Type B pancreatic cell (in vitro differentiated cells): Measurements from ENCODE around the gene IGF1. TPM values are rescaled to one million over a fixed set of nuclear protein-coding genes. Genes with fewer than 3 reads are reported as not detected.

ENCODE experiments used
- DNase-seq: peaks from one replicate; pipeline ENCODE4 v3.0.0; 2021; ENCODE audit warnings: mixed read lengths; ENCODE audit not compliant: unreplicated experiment; ENCODE audit errors: extremely low spot score
- H3K27ac Mint-ChIP-seq: 2 replicates; pipeline ENCODE4 v1.8.0; 2021; ENCODE audit warnings: mild to moderate bottlenecking, mixed read lengths
- H3K27me3 Mint-ChIP-seq: 2 replicates; pipeline ENCODE4 v1.8.0; 2021; ENCODE audit warnings: mixed read lengths
- H3K36me3 Mint-ChIP-seq: 2 replicates; pipeline ENCODE4 v1.8.0; 2021; ENCODE audit warnings: mixed read lengths
- H3K4me1 Mint-ChIP-seq: one replicate; pipeline ENCODE4 v1.8.0; 2021; ENCODE audit warnings: mixed read lengths; ENCODE audit not compliant: unreplicated experiment
- H3K4me3 Mint-ChIP-seq: 2 replicates; pipeline ENCODE4 v1.8.0; 2021; ENCODE audit warnings: mild to moderate bottlenecking, mixed read lengths
- H3K9me3 Mint-ChIP-seq: 2 replicates; pipeline ENCODE4 v1.8.0; 2021; ENCODE audit warnings: mixed read lengths
- total RNA-seq: library from RNA; stranded (reverse); gene quantifications from 2 replicates; pipeline ENCODE4 v1.2.1, GENCODE V29; 2021; ENCODE audit warnings: low replicate concordance
- TF ChIP-seq, protein P1 (sequence below): fragments of 200-600 bp; sonication (generic); conservative IDR thresholded peaks from 2 replicates; pipeline ENCODE4 v1.5.0; 2021; ENCODE audit warnings: antibody characterized with exemption, mild to moderate bottlenecking

Gene IGF1
- total RNA-seq, 1 donor from 2014 or later = 16.1 TPM

DNA sequence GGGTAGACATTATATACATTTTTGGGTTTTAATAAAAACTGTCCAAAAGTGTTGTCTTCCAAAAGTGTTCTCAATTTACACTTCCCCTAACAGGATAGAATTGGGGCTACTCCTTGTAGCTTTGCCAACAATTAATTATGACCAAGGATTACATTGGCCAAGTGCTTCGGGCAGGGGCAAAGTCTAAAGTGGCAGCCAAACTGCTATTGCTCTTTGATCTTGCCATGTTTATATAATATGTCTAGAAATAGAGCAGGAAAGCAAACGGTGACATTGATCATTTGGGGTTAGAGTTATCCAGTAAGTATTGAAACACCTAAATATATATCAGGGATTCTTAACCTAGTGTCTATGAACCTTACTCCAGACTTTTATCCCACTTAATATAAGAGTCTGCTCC lies 31.2 kb upstream of the IGF1 start:
- Mint-ChIP-seq H3K27ac (no peak overlapping the region), H3K36me3 (no peaks in the 10 kb centered on the region), H3K4me1 (no peaks in the 10 kb centered on the region), H3K9me3 (peaks cover 8% of the 10 kb centered on the region), H3K27me3 (no peaks in the 10 kb centered on the region), H3K4me3 (no peak overlapping the region)
- TF ChIP-seq, protein P1, sequence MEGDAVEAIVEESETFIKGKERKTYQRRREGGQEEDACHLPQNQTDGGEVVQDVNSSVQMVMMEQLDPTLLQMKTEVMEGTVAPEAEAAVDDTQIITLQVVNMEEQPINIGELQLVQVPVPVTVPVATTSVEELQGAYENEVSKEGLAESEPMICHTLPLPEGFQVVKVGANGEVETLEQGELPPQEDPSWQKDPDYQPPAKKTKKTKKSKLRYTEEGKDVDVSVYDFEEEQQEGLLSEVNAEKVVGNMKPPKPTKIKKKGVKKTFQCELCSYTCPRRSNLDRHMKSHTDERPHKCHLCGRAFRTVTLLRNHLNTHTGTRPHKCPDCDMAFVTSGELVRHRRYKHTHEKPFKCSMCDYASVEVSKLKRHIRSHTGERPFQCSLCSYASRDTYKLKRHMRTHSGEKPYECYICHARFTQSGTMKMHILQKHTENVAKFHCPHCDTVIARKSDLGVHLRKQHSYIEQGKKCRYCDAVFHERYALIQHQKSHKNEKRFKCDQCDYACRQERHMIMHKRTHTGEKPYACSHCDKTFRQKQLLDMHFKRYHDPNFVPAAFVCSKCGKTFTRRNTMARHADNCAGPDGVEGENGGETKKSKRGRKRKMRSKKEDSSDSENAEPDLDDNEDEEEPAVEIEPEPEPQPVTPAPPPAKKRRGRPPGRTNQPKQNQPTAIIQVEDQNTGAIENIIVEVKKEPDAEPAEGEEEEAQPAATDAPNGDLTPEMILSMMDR = no peak
- DNase-seq = no peak

DNA sequence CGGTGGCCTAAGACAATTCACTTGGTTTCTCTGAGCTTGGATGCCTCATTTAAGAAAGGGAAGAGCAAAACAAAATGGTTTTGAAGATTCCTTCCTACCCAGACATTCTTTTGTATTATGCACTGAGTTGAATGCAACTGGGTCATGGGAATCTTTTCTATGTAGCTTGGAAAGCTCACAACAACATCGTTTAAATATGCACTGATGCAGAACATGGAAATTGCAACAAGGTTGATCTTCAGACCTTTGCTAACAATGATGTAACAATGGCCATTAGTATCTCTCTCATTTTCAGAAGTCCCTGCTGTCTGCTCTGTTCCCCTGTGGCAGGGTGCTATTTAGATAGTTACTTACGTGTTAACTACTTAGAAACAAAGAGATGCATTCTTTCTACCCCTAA lies 30.1 kb upstream of the IGF1 start:
- DNase-seq = no peak
- no peaks in the 10 kb centered on the region for H3K4me1 Mint-ChIP-seq
- TF ChIP-seq, protein P1 = no peak
- no peak overlapping the region for H3K4me3 Mint-ChIP-seq
- H3K27ac Mint-ChIP-seq = no peak overlapping the region
- H3K36me3 Mint-ChIP-seq = no peaks in the 10 kb centered on the region
- H3K27me3 Mint-ChIP-seq = no peaks in the 10 kb centered on the region
- peaks cover 10% of the 10 kb centered on the region for H3K9me3 Mint-ChIP-seq

DNA sequence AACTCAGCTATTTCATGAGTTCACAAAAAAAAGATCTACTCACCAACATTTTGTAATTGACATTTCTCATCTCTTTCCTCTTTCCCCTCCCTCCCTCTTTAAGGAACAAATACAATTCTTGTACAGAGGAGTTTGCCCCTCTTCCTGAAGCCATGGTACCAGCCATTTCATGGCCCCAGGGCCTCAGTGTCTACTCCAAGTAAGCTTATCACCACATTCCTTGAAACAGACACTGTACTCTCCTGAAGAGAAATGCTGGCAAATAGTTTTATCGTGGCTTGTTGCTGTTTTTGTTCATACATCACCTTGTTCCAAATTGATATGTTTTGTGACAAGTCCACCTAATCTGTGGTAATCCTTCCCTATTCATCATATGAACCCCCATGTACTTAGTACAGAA lies 29.7 kb upstream of the IGF1 start:
- no peak for DNase-seq
- Mint-ChIP-seq H3K27ac (no peak overlapping the region), H3K9me3 (peaks cover 13% of the 10 kb centered on the region), H3K36me3 (no peaks in the 10 kb centered on the region), H3K4me1 (no peaks in the 10 kb centered on the region), H3K27me3 (no peaks in the 10 kb centered on the region), H3K4me3 (no peak overlapping the region)
- TF ChIP-seq, protein P1 = no peak

DNA sequence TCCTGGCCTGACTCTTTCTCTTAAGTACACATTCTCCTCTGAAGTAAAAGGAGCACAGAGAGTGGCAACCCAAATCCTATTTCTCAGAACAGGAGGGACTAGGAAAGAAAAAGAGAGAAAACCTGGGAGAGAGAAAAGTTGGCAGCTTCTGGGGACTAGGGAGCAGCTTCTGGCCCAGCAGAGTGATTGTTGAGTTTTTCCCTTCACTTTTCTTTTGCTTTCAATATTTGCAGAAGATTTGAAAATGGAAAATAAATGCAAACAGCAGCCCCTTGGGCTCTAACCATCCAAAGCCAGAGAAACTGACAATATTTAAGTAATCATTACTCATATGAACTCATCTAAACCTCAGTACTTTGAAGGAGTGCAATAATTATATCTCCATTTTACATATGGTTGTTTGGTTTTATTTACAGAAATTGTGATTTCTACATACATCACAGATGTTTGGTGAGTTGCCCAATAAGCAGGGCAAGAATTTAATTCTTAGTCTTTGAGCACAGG lies 28.8 kb upstream of the IGF1 start:
- TF ChIP-seq, protein P1 = no peak
- Mint-ChIP-seq H3K27me3 (no peaks in the 10 kb centered on the region), H3K9me3 (peaks cover 13% of the 10 kb centered on the region)

DNA sequence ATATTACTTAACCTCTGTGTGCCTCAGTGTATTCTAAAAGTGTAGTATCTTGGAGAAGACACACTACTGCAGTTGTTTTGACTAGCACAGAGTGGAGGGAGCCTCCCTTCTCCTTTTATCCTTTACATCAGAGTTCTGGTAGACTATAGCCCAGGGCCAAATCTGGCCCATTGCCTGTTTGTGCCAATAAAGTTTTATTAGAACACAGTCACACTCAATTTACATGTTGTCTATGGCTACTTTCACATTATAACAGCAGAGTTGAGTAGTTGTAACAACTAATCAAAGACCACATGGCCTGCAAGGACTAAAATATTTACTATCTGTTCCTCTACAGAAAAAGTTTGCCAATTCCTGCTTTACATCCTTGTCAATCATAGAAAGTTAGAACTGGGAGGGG lies 27.7 kb upstream of the IGF1 start:
- Mint-ChIP-seq H3K27ac (no peak overlapping the region), H3K36me3 (no peaks in the 10 kb centered on the region), H3K27me3 (no peaks in the 10 kb centered on the region), H3K4me3 (no peak overlapping the region), H3K9me3 (peaks cover 13% of the 10 kb centered on the region), H3K4me1 (peaks cover 6% of the 10 kb centered on the region)
- TF ChIP-seq, protein P1 = no peak
- DNase-seq = no peak

More for the DNA sequence above, 28.8 kb upstream of the IGF1 start:
- H3K4me1 Mint-ChIP-seq = no peaks in the 10 kb centered on the region
- no peak overlapping the region for H3K27ac Mint-ChIP-seq
- H3K4me3 Mint-ChIP-seq = no peak overlapping the region
- no peak for DNase-seq
- H3K36me3 Mint-ChIP-seq = no peaks in the 10 kb centered on the region

DNA sequence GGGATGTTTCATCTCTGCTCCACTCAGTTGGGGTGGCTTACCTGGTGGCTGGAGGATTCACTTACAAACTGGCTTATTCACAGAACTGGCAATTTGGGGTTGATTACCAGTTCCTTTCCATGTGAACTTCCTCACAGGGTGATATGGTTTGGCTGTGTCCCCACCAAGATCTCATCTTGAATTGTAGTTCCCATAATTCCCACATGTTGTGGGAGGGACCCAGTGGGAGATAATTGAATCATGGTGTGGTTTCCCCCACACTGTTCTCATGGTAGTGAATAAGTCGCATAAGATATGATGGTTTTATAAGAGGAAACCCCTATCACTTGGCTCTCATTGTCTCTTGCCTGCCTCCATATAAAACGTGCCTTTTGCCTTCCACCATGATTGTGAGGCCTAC lies 26.9 kb upstream of the IGF1 start:
- no peaks in the 10 kb centered on the region for H3K36me3 Mint-ChIP-seq
- TF ChIP-seq, protein P1 = no peak
- peaks cover 10% of the 10 kb centered on the region for H3K9me3 Mint-ChIP-seq
- no peak overlapping the region for H3K27ac Mint-ChIP-seq
- H3K4me1 Mint-ChIP-seq = peaks cover 9% of the 10 kb centered on the region
- H3K4me3 Mint-ChIP-seq = no peak overlapping the region
- no peak for DNase-seq
- no peaks in the 10 kb centered on the region for H3K27me3 Mint-ChIP-seq
